Smooth muscle cell (in vitro differentiated cells): ENCODE measurements around the gene PLPP3. TPM values are rescaled to one million over a fixed set of nuclear protein-coding genes. Genes with fewer than 3 reads are reported as not detected.

Experiments
- DNase-seq: peaks from one replicate; lab custom pipeline; 2025; ENCODE audit not compliant: unreplicated experiment; lab: John Stamatoyannopoulos, UW
- H2AFZ ChIP-seq: fragments of 200-600 bp; sonication (generic); 2 replicates; pipeline ENCODE4 v1.6.0; 2016; ENCODE audit warnings: antibody characterized with exemption, low read depth, mild to moderate bottlenecking
- H3F3A ChIP-seq: fragments of 200-600 bp; sonication (generic); 2 replicates; pipeline ENCODE4 v1.6.0; 2017; ENCODE audit warnings: antibody characterized with exemption, low read depth
- H3K27ac ChIP-seq: fragments of 200-600 bp; sonication (generic); 2 replicates; pipeline ENCODE4 v1.5.1; 2016; ENCODE audit warnings: low read depth, mild to moderate bottlenecking
- H3K27me3 ChIP-seq: fragments of 200-600 bp; sonication (generic); 2 replicates; pipeline ENCODE4 v1.6.1; 2016; ENCODE audit warnings: low read depth, mild to moderate bottlenecking
- H3K36me3 ChIP-seq: fragments of 200-600 bp; sonication (generic); 2 replicates; pipeline ENCODE4 v1.5.1; 2016; ENCODE audit warnings: low read depth
- H3K4me1 ChIP-seq: fragments of 200-600 bp; sonication (generic); 2 replicates; pipeline ENCODE4 v1.5.1; 2016; ENCODE audit warnings: low read depth
- H3K4me2 ChIP-seq: fragments of 200-600 bp; sonication (generic); 2 replicates; pipeline ENCODE4 v1.6.0; 2016; ENCODE audit warnings: mild to moderate bottlenecking
- H3K4me3 ChIP-seq: fragments of 200-600 bp; sonication (generic); 2 replicates; pipeline ENCODE4 v1.5.1; 2016; ENCODE audit warnings: mild to moderate bottlenecking
- H3K79me2 ChIP-seq: fragments of 200-600 bp; sonication (generic); 2 replicates; pipeline ENCODE4 v1.6.0; 2016; ENCODE audit warnings: low read depth, mild to moderate bottlenecking
- H3K9ac ChIP-seq: fragments of 200-600 bp; sonication (generic); 2 replicates; pipeline ENCODE4 v1.6.0; 2016; ENCODE audit warnings: low read depth
- H3K9me3 ChIP-seq: fragments of 200-600 bp; sonication (generic); replicated peaks from 2 replicates; pipeline ENCODE4 v1.5.1; 2016; ENCODE audit warnings: low read depth
- H4K20me1 ChIP-seq: fragments of 200-600 bp; sonication (generic); 2 replicates; pipeline ENCODE4 v1.6.0; 2016; ENCODE audit warnings: low read depth
- WGBS: methylation state at CpG from one replicate; pipeline ENCODE4 v1.1.7; 2016; ENCODE audit warnings: low lambda C conversion rate; 5-methylcytosine and 5-hydroxymethylcytosine counted together
- polyA plus RNA-seq: library from polyadenylated mRNA; unstranded; fragments of >200 nt; fragmentation: Nextera tagmentation; extraction: Ambion mirVana; gene quantifications from 2 replicates; pipeline ENCODE4 v1.2.1, GENCODE V29; 2016
- total RNA-seq: library from RNA; depleted of rRNA; stranded (reverse); fragments of >200 nt; gene quantifications from 2 replicates; pipeline ENCODE4 v1.2.3, GENCODE V29; 2014
- TF ChIP-seq, protein P1 (sequence below): fragments of 200-600 bp; sonication (generic); IDR thresholded peaks from 2 replicates; pipeline ENCODE4 v1.5.1; 2017; ENCODE audit warnings: borderline replicate concordance, mild to moderate bottlenecking, antibody characterized with exemption; ENCODE audit not compliant: insufficient read depth, poor library complexity, severe bottlenecking

The PLPP3 gene
- total and polyA plus RNA-seq, 2 experiments from 2014 or later = 56.9 to 81.5 TPM

DNA sequence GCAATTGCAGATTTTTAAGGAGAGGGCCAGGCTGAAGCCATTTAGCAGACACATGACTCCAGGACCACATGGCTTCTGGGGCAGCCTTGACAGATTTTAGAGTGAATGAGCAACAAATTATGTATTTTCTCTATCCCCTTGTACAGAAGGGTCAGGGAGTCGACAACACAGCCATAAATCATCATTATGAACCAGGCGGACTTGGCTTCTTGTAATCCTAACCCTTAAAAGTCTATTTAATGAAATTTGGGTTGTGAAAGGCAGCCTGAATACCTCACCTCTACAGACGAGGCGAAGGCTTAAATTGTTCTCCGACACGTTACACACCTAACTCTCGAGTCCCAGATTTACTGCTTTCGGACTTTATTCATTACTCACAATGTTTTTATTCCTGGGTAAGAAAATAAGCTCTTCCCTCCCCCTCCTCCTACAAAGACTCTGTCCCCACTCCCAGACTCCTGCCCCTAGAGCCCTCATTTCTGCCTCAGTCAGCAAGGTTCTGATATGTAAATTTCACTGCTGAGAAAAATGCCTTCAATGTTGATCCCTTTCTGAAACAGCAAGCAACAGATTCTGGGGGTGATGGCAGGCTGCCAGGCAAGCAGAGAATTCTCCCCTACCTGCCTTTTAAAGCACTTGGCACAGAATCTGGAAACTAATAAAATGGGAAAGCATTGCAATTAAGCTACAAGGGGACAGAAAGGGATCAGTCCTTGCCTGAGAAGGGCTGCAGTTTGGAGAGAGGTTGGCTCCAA is 51.6 kb downstream of the PLPP3 start:
- peaks cover 14% of the 10 kb centered on the region for H3K4me1 ChIP-seq
- H3K36me3 ChIP-seq = peaks cover 5% of the 10 kb centered on the region
- H2AFZ ChIP-seq = no peak overlapping the region
- H3K4me3 ChIP-seq = no peak overlapping the region
- no peak overlapping the region for H3K27ac ChIP-seq
- no peak for DNase-seq
- no peak overlapping the region for H3K4me2 ChIP-seq
- H4K20me1 ChIP-seq = peaks cover 96% of the 10 kb centered on the region
- H3K79me2 ChIP-seq = peaks cover 62% of the 10 kb centered on the region
- H3K9ac ChIP-seq = no peak overlapping the region
- TF ChIP-seq, protein P1, sequence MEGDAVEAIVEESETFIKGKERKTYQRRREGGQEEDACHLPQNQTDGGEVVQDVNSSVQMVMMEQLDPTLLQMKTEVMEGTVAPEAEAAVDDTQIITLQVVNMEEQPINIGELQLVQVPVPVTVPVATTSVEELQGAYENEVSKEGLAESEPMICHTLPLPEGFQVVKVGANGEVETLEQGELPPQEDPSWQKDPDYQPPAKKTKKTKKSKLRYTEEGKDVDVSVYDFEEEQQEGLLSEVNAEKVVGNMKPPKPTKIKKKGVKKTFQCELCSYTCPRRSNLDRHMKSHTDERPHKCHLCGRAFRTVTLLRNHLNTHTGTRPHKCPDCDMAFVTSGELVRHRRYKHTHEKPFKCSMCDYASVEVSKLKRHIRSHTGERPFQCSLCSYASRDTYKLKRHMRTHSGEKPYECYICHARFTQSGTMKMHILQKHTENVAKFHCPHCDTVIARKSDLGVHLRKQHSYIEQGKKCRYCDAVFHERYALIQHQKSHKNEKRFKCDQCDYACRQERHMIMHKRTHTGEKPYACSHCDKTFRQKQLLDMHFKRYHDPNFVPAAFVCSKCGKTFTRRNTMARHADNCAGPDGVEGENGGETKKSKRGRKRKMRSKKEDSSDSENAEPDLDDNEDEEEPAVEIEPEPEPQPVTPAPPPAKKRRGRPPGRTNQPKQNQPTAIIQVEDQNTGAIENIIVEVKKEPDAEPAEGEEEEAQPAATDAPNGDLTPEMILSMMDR = no peak
- no peaks in the 10 kb centered on the region for H3F3A ChIP-seq
- no peaks in the 10 kb centered on the region for H3K27me3 ChIP-seq
- 80% methylated on average over 8 of the region's 8 CpGs for WGBS
- H3K9me3 ChIP-seq = no peaks in the 10 kb centered on the region

DNA sequence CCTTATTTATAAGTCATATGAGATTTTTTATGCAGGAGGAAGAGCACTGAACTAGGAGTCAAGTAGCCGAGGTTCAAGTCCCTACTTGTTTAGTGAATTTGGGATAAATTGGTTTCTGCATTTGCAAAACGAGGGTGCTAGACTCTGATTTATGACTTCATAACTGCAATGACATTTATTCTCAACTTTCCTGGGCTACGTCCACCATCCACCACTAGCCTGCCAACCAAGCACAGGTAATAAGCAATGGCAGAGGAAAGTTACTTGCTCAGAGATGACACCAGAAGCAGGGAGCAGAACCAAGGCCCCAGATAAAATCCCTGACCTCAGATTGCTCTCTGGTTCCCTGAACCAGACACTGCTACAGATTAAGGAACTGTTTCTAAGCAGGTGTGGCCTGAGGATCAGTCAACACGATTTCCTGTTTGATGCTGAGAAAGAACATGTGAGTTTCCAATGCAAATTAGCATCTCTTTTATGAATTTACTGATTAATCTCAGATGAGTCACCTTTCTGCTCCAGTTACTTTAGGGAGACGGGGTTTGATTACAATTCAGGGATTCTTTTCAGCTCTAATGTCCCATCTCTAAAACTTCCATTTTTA is 52.7 kb downstream of the PLPP3 start:
- peaks cover 14% of the 10 kb centered on the region for H3K4me1 ChIP-seq
- WGBS = 83% methylated on average over 5 of the region's 5 CpGs
- no peaks in the 10 kb centered on the region for H3K9me3 ChIP-seq
- no peak overlapping the region for H2AFZ ChIP-seq
- no peak overlapping the region for H3K9ac ChIP-seq
- H3K4me2 ChIP-seq = no peak overlapping the region
- no peak for DNase-seq
- H3K27ac ChIP-seq = no peak overlapping the region
- TF ChIP-seq, protein P1 = no peak
- peaks cover 59% of the 10 kb centered on the region for H3K79me2 ChIP-seq
- H3K36me3 ChIP-seq = peaks cover 9% of the 10 kb centered on the region
- no peaks in the 10 kb centered on the region for H3F3A ChIP-seq
- peaks cover 94% of the 10 kb centered on the region for H4K20me1 ChIP-seq
- no peak overlapping the region for H3K4me3 ChIP-seq
- no peaks in the 10 kb centered on the region for H3K27me3 ChIP-seq

DNA sequence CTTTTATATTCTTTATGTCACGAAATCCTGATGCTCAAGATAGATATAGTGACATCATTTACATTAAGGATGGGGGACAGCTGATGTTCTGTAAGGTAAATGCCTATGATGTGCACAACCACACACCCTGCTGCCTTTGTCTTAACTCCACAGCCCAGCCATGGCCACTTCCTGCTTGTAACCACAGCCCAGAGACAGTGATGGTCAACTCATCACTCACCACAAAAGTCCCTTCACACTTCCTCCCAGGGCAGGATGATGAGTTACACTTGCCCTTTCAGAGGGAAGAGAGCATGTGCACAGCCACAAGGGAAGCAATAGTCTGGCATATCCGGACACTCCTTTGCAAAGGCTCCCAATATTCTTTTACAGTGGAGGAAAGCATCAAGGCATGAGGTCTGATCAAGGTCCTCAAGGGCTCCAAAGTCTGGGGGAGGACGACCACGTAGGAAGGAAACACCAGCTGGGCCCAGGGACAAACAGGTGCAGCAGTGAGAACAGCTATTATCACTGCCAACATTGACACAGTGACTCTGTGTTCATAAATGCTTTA is 53.8 kb downstream of the PLPP3 start:
- DNase-seq = no peak
- H3F3A ChIP-seq = no peaks in the 10 kb centered on the region
- no peak overlapping the region for H3K27ac ChIP-seq
- H2AFZ ChIP-seq = no peak overlapping the region
- no peak overlapping the region for H3K4me2 ChIP-seq
- peaks cover 48% of the 10 kb centered on the region for H3K79me2 ChIP-seq
- peaks cover 9% of the 10 kb centered on the region for H3K36me3 ChIP-seq
- no peaks in the 10 kb centered on the region for H3K27me3 ChIP-seq
- no peak overlapping the region for H3K4me3 ChIP-seq
- H3K9me3 ChIP-seq = no peaks in the 10 kb centered on the region
- H3K4me1 ChIP-seq = peaks cover 14% of the 10 kb centered on the region
- no peak overlapping the region for H3K9ac ChIP-seq
- TF ChIP-seq, protein P1 = no peak
- peaks cover 89% of the 10 kb centered on the region for H4K20me1 ChIP-seq
- 91% methylated on average over 4 of the region's 4 CpGs for WGBS
